Endothelial cell of umbilical vein (primary cell): ENCODE data around the gene LRIF1. TPM values are rescaled to one million over a fixed set of nuclear protein-coding genes. Genes with fewer than 3 reads are reported as not detected.

Experiments
- polyA plus RNA-seq, 4 experiments: library from polyadenylated mRNA; depleted of rRNA in 3 of 4; stranded (reverse) in 3 of 4; unstranded in 1 of 4; fragments of >200 nt; gene quantifications; 2 replicates each; pipeline versions ENCODE4 v1.2.1 to v1.2.3, GENCODE V29; 2011 to 2012; ENCODE audit warnings: missing spikeins in 1 of 4
- total RNA-seq: library from RNA; stranded (reverse); gene quantifications from 2 replicates; pipeline ENCODE4 v1.2.3, GENCODE V29; 2021

Gene LRIF1
- total and polyA plus RNA-seq, 2 donors (not counting 3 experiments of a cell fraction or from before 2014, with no cell fraction given) = 3.5 to 13.0 TPM

Other genes with a start within 250 kb of the LRIF1 start
- not detected in 2 replicates for gene CD53, start 90.8 kb downstream of the LRIF1 start, total RNA-seq
- 0.35 TPM in 1 of 2 replicates, not detected in the other for gene CD53, start 90.8 kb downstream of the LRIF1 start, polyA plus RNA-seq
- 21.7 and 24.5 TPM in 2 replicates for gene DRAM2, start 176.2 kb upstream of the LRIF1 start, total RNA-seq
- gene DRAM2, start 176.2 kb upstream of the LRIF1 start, polyA plus RNA-seq = 45.2 and 55.9 TPM in 2 replicates
- gene CEPT1, start 176.3 kb upstream of the LRIF1 start, total RNA-seq = 27.9 and 29.1 TPM in 2 replicates
- 13.6 and 14.3 TPM in 2 replicates for gene CEPT1, start 176.3 kb upstream of the LRIF1 start, polyA plus RNA-seq
- gene DENND2D, start 236.7 kb upstream of the LRIF1 start, total RNA-seq = 0.42 and 1.00 TPM in 2 replicates
- 0.30 and 0.41 TPM in 2 replicates for gene DENND2D, start 236.7 kb upstream of the LRIF1 start, polyA plus RNA-seq